ENCODE measurements around the gene TBL3. TPM values are rescaled to one million over a fixed set of nuclear protein-coding genes. Genes with fewer than 3 reads are reported as not detected.

TBL3 gene
- total RNA-seq, 2 experiments from 2014 or later, result 49.9 to 67.2 TPM

DNA sequence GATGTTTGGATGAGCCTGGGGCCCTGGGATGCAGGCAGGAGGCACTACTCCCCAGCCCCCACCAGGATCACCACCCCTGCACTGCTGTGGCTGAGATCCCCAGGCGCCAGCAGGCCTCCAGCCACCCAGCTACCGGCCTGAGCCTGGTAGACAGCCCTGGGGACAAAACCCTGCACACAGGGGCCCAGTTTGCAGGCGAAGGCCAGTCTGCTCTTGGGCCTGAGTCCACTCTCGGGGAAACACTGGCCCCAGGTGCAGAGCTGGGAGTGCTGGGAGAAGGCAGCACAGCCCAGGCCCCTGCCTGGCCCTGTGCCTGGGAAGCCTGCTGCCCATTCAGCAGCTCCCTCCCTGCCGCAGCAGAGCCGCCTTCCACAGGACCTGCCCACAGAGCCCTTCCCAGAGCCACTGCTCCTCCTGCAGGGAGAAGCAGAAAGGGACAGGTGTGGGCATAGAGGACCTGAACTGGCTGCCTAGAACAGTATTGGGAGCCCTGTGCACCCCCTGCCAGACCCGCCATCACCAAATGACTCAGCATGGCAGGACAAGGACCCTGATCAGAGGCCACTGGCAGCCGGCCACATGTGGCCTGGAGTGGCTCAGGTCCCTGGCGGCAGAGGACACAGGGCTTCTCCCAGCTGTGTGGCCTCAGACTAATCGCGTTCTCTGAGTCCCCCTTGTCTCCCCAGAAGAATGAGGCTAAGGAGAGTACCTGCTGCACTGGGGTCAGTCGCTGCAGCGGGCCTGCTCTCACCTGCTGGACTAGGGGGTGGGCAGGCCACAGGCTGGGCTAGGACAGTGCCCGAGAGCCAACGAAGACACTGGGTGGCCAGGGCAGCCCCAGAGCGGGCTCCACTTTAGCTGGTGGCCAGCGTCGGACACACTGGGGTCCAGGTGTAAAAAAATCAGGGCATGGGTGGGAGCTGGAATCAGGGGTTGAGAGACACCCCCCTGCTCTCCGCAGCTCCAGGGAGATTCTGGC lies 39.5 kb upstream of the TBL3 start:
- DNase-seq (ENCODE audit: low spot score), result no peak

GRCh38 chr16:1933097-1933661 lies 38.7 kb upstream of the TBL3 start:
- Histone ChIP-seq H3K79me2 (ENCODE audit: insufficient read depth, low read depth, low read length) (no peaks in the 10 kb centered on the region), H3K27ac (ENCODE audit: low read depth, low read length, poor library complexity, severe bottlenecking) (no peak overlapping the region), H4K20me1 (ENCODE audit: insufficient read depth, low read length) (no peaks in the 10 kb centered on the region), H3K4me2 (ENCODE audit: low read length) (no peak overlapping the region), H3K9me3 (ENCODE audit: low read length) (no peaks in the 10 kb centered on the region), H2AFZ (ENCODE audit: low read length) (no peak overlapping the region), H3K9me2 (ENCODE audit: insufficient read depth, low read length) (no peaks in the 10 kb centered on the region), H3K36me3 (ENCODE audit: insufficient read depth, low read length) (no peaks in the 10 kb centered on the region), H3K4me1 (ENCODE audit: insufficient read depth, low read length, poor library complexity, severe bottlenecking) (peaks cover 6% of the 10 kb centered on the region), H3K4me3 (ENCODE audit: low read depth, low read length, poor library complexity, severe bottlenecking) (no peak overlapping the region)
- no TSS peak for BruUV-seq (replicated peaks)
- ChIA-PET POLR2A (no interaction called here), CTCF (ENCODE audit: unreplicated experiment) (no interaction called here)
- no peak for TF ChIP-seq EZH2phosphoT487 (IDR thresholded peaks at IDR 0.05; ENCODE audit: borderline replicate concordance, low read depth, low read length)
- no peak for TF ChIP-seq CTCF (conservative IDR thresholded peaks at IDR 0.05; ENCODE audit: low read length)
- intact Hi-C loops (cut with micrococcal nuclease; ENCODE audit: unreplicated experiment), result no loop called here
- no peak for DNase-seq (ENCODE audit: low spot score)

More for the DNA sequence above, 39.5 kb upstream of the TBL3 start:
- Histone ChIP-seq H3K36me3 (ENCODE audit: insufficient read depth, low read length) (no peaks in the 10 kb centered on the region), H3K4me3 (ENCODE audit: low read depth, low read length, poor library complexity, severe bottlenecking) (no peak overlapping the region), H3K9me3 (ENCODE audit: low read length) (no peaks in the 10 kb centered on the region), H3K27ac (ENCODE audit: low read depth, low read length, poor library complexity, severe bottlenecking) (no peak overlapping the region), H3K79me2 (ENCODE audit: insufficient read depth, low read depth, low read length) (no peaks in the 10 kb centered on the region), H3K4me2 (ENCODE audit: low read length) (no peak overlapping the region), H2AFZ (ENCODE audit: low read length) (no peak overlapping the region), H3K9me2 (ENCODE audit: insufficient read depth, low read length) (no peaks in the 10 kb centered on the region), H3K4me1 (ENCODE audit: insufficient read depth, low read length, poor library complexity, severe bottlenecking) (peaks cover 6% of the 10 kb centered on the region), H4K20me1 (ENCODE audit: insufficient read depth, low read length) (no peaks in the 10 kb centered on the region)
- TF ChIP-seq CTCF (conservative IDR thresholded peaks at IDR 0.05; ENCODE audit: low read length), result no peak
- TF ChIP-seq EZH2phosphoT487 (IDR thresholded peaks at IDR 0.05; ENCODE audit: borderline replicate concordance, low read depth, low read length), result no peak
- intact Hi-C loops (cut with micrococcal nuclease; ENCODE audit: unreplicated experiment), result no loop called here
- CTCF ChIA-PET (ENCODE audit: unreplicated experiment), result no interaction called here
- no TSS peak for BruUV-seq (replicated peaks)
- POLR2A ChIA-PET, result no interaction called here
